Effector memory CD4-positive, alpha-beta T cell (primary cell): ENCODE results near the gene CALD1.

ENCODE experiments used
- DNase-seq, 3 donors: peaks; one replicate each; pipeline ENCODE4 v3.0.0-alpha.2; 2020
- H3K27ac ChIP-seq: 2 replicates; pipeline ENCODE4 v1.7.0; 2013; ENCODE audit warnings: mild to moderate bottlenecking, low read length, moderate library complexity; ENCODE audit not compliant: insufficient read depth, poor library complexity, severe bottlenecking
- H3K27me3 ChIP-seq: replicated peaks from 2 replicates; pipeline ENCODE4 v1.7.0; 2013; ENCODE audit warnings: mild to moderate bottlenecking, low read length; ENCODE audit not compliant: insufficient read depth, control insufficient read depth, poor library complexity, severe bottlenecking
- H3K36me3 ChIP-seq: 2 replicates; pipeline ENCODE4 v1.7.0; 2013; ENCODE audit warnings: mild to moderate bottlenecking, low read length, moderate library complexity; ENCODE audit not compliant: control insufficient read depth, insufficient read depth
- H3K4me1 ChIP-seq: 2 replicates; pipeline ENCODE4 v1.7.0; 2013; ENCODE audit warnings: low read length, mild to moderate bottlenecking; ENCODE audit not compliant: control insufficient read depth, insufficient read depth, poor library complexity, severe bottlenecking
- H3K4me3 ChIP-seq: 2 replicates; pipeline ENCODE4 v1.7.0; 2013; ENCODE audit warnings: low read length, low read depth, mild to moderate bottlenecking; ENCODE audit not compliant: insufficient read depth, poor library complexity, severe bottlenecking
- H3K9me3 ChIP-seq: 2 replicates; pipeline ENCODE4 v1.7.0; 2013; ENCODE audit warnings: mild to moderate bottlenecking, low read length, moderate library complexity; ENCODE audit not compliant: control insufficient read depth

CALD1 gene

DNA sequence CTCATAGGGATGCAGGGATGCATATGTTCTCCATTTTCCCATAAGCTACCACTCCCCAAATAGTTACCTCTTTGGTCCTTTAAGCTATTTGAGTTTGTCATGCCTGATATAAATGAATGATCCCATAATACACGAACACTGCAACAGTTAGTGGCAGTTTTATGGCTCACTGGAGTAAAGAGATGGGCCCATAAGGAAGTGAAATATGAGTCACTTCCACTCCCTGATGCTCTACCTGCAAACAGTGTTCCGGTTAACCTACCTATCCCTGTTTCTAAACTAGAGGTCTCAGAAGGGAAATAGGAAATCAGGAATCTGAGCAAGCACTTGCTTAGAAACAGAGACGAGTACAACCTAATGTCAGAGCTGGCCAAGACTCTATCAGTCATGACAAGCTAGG is 71.7 kb downstream of the CALD1 start:
- Histone ChIP-seq H3K27me3 (no peaks in the 10 kb centered on the region), H3K36me3 (no peaks in the 10 kb centered on the region), H3K27ac (no peak overlapping the region), H3K4me3 (no peak overlapping the region), H3K4me1 (no peaks in the 10 kb centered on the region), H3K9me3 (no peaks in the 10 kb centered on the region)
- no peak for DNase-seq

DNA sequence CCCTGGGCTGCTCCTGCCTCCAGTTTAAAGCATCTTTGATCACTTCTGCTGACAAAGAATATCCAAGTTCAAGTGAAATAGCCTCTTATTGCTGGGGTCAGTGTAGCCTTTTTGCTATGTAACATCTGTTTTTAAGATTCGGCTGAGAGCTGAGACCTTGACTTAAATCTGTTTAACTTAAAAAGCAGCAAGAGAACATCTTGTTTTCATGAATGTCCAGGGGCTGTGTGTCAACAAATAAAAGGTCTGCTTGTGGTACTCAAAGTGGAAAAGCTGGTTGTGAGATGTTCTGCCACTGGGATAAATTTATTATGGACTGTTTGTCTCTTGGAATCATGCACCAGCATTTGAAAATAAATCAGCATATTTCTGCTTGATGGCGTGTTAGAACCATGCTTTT is 73.2 kb downstream of the CALD1 start:
- Histone ChIP-seq H3K9me3 (no peaks in the 10 kb centered on the region), H3K27me3 (no peaks in the 10 kb centered on the region), H3K36me3 (no peaks in the 10 kb centered on the region), H3K27ac (no peak overlapping the region), H3K4me3 (no peak overlapping the region), H3K4me1 (no peaks in the 10 kb centered on the region)
- no peak for DNase-seq

DNA sequence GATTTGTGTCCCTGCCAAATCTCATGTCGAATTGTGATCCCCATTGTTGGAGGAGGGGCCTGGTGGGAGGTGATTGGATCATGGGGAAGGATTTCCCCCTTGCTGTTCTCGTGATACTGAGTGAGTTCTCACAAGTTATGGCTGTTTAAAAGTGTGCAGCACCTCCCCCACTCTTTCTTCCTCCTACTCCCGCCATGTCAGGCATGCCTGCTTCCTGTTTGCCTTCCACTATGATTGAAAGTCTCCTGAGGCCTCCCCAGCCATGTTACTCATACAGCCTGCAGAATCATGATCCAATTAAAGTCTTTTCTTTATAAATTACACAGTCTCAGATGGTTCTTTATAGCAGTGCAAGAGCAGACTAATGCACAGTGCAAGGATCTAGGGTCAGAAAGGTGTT is 75.4 kb downstream of the CALD1 start:
- Histone ChIP-seq H3K4me1 (no peaks in the 10 kb centered on the region), H3K36me3 (no peaks in the 10 kb centered on the region), H3K9me3 (no peaks in the 10 kb centered on the region), H3K27me3 (no peaks in the 10 kb centered on the region), H3K4me3 (no peak overlapping the region), H3K27ac (no peak overlapping the region)
- DNase-seq, result no peak

DNA sequence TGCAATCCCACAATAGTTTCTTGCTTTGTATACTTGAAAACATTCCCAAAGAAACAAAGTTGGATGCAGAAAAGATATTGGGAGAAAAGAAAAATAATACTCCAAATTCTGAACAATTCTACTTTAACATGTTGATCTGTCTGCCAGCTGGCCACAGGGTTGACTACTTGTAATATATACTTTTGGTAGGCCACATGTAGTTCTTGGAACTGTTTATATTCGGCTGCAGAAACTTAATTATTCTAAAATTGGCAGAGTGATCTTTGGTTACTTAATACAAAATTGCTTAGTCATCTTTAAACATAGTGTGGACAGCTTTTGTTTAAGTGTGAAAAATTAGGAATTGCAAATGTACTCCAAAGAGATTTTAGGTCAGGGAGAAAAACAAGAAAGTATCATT is 76.0 kb downstream of the CALD1 start:
- no peak for DNase-seq

DNA sequence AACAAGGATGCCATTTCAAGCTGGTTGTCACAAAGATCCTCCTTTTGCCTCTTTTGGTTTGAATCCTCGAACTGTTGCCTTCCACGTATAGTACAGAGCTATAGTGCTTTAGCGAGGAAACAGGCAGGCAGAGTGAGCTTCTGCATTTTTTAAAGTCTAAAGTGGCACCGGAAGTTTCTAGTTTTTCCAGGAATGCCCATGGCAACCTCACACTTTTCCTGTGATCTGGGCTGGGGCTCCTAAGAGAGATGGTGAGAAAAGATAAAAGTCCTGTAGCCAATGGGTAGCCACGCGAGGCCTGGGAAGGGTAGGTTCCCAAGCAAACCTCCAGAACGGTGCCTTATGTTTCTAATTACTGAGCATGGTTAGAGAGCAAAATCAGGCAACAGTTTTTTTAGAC is 76.7 kb downstream of the CALD1 start:
- H3K36me3 ChIP-seq, result no peaks in the 10 kb centered on the region
- no peak overlapping the region for H3K4me3 ChIP-seq
- no peaks in the 10 kb centered on the region for H3K27me3 ChIP-seq
- no peaks in the 10 kb centered on the region for H3K9me3 ChIP-seq
- DNase-seq, result no peak
- H3K4me1 ChIP-seq, result no peaks in the 10 kb centered on the region
- H3K27ac ChIP-seq, result no peak overlapping the region

More for the DNA sequence above, 76.0 kb downstream of the CALD1 start:
- no peaks in the 10 kb centered on the region for H3K27me3 ChIP-seq
- H3K4me3 ChIP-seq, result no peak overlapping the region
- H3K4me1 ChIP-seq, result no peaks in the 10 kb centered on the region
- H3K36me3 ChIP-seq, result no peaks in the 10 kb centered on the region
- H3K9me3 ChIP-seq, result no peaks in the 10 kb centered on the region
- H3K27ac ChIP-seq, result no peak overlapping the region

DNA sequence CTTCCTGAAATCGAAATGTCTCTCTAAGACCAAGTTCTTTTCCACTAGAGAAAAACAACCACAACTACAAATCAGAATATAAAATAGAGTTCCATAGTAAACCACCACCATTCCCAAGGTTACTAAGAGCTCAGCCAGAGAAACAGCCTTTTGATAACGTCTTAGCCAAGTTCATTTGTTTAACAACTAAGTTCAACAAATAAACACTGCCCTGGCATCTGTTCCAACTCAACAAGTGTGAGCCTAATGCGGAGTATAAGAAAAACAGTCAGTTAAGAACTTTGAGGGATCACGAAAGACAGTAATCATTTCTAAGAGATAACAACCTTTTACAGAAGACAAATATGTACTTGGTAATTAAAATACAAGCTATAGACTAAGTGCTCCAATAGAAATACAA is 77.3 kb downstream of the CALD1 start:
- Histone ChIP-seq H3K27ac (no peak overlapping the region), H3K27me3 (no peaks in the 10 kb centered on the region), H3K36me3 (no peaks in the 10 kb centered on the region), H3K4me1 (no peaks in the 10 kb centered on the region), H3K9me3 (no peaks in the 10 kb centered on the region), H3K4me3 (no peak overlapping the region)
- DNase-seq, result no peak

DNA sequence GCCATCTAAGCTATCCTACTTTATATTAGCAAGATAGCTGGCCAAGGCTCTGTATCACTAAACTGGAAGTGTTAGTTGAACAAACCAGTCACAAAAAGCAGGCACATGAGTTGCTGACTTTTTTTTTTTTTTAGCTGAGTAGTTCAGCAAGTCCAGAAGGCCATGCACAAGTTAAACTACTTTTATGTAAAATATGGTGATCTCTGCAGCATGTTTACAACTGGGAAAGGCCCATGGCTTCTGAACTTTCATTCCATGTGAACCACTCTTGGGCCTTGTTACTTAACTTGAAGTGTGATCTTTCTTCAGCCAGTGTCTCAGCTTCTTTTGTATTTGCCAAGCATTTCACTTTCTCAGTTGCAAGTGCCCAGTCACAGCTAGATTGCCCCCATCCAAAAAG is 78.5 kb downstream of the CALD1 start:
- DNase-seq, result no peak
- Histone ChIP-seq H3K36me3 (no peaks in the 10 kb centered on the region), H3K4me1 (no peaks in the 10 kb centered on the region), H3K27me3 (no peaks in the 10 kb centered on the region), H3K27ac (no peak overlapping the region), H3K4me3 (no peak overlapping the region), H3K9me3 (no peaks in the 10 kb centered on the region)

DNA sequence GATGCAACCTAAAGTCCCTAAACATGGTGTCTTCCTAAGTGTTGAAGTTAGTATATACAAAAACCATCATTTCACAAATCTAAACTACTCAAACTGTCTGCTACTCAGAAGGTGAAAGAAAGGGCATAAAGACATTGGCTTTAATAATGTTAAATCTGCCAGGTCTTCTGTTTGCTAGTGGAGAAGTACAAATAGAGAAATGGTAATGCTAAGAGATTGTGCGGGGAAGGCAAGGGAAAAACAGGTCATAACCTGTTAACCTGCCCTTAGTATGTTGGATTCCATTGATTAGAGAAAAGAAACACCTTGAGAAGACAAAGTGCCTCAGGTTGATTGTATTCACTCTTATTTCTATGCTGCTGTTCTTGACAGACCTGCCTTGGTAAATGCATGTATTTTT is 80.3 kb downstream of the CALD1 start:
- H3K27me3 ChIP-seq, result no peaks in the 10 kb centered on the region
- H3K27ac ChIP-seq, result no peak overlapping the region
- no peaks in the 10 kb centered on the region for H3K4me1 ChIP-seq
- no peak overlapping the region for H3K4me3 ChIP-seq
- no peaks in the 10 kb centered on the region for H3K36me3 ChIP-seq
- no peak for DNase-seq
- H3K9me3 ChIP-seq, result no peaks in the 10 kb centered on the region

DNA sequence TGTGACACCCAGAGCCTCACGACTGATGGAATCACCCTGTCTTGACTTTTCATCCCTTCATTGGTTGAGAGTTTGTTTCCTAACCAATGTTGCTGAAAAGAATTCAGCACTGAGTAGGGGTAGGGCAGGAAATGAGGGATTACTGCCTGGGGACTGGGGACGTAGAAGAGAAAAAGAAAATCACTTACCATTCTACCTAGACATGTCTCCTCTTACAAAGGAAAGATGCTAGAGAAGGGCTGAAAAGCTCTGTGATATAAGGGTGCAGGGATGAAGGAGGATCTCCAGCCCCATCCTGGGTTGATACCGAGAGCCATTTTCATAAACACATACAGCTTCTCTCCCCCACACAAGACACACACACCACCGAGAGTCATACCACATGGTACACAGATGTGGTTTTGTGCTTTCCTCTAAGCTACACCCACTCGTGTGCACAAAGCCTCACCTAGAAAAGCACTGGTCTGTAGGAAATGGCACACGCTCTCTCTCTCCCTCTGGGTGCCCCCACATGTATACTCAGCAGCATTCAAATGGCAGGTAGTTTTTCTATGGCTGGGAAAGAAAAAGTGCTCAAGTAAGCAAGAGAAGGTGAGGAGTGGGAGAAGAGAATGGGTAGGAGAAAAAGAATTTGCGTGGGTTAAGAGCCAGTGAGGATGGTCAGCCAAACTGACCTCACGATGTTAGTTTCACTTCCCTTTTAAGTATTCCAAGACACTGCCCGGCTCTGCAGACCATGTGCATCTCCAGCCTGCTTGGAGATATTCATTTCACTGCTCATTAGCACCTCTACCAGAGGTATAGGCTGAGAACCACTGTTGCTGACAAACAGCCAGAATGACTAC is 85.8 kb downstream of the CALD1 start:
- no peaks in the 10 kb centered on the region for H3K27me3 ChIP-seq
- no peaks in the 10 kb centered on the region for H3K9me3 ChIP-seq
- no peak overlapping the region for H3K27ac ChIP-seq
- no peak for DNase-seq
- no peaks in the 10 kb centered on the region for H3K36me3 ChIP-seq
- H3K4me1 ChIP-seq, result no peaks in the 10 kb centered on the region
- peak overlapping the region; percentile 26 for H3K4me3 ChIP-seq

DNA sequence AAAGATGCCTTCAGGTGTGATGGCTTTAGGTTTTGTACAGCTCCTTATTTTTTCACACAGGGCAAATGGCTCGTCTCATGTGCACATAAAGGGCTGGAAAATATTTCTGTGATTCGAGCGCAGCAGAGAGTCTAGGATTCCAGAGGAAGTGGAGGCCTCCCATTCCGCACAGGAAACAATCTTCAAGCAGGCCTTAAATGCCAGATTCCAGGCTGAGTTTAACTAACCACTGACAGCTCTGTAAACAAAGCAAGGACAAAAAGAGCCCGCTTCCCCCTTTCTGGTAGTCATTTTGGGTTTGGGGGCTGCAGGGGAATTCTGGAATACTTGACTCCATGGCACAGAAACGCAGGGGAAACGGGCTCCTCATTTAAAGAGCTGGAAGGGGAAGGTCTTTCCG is 87.2 kb downstream of the CALD1 start:
- Histone ChIP-seq H3K36me3 (no peaks in the 10 kb centered on the region), H3K9me3 (no peaks in the 10 kb centered on the region), H3K4me3 (no peak overlapping the region), H3K4me1 (no peaks in the 10 kb centered on the region), H3K27me3 (no peaks in the 10 kb centered on the region), H3K27ac (no peak overlapping the region)
- no peak for DNase-seq
